Left lung (tissue), 10 donors: ENCODE results near the gene CRHBP. TPM values are rescaled to one million over a fixed set of nuclear protein-coding genes. Genes with fewer than 3 reads are reported as not detected.
"Not testable (repeated sequence)": the region's sequence is repeated elsewhere in the genome, so short reads cannot be mapped to it uniquely, and the experiment has no call there.

Source experiments
- ATAC-seq: fragments of 200-7000 bp; cut with Tn5 transposase; one replicate; pipeline ENCODE4 v1.9.1; 2020; ENCODE audit warnings: moderate library complexity
- DNase-seq, 4 donors: peaks; one replicate each; pipeline ENCODE4 v3.0.0-alpha.2; 2013 to 2020
- H3K27ac ChIP-seq, 2 donors: fragments of 200-600 bp; sonication (generic) in 1 of 2; one replicate each; pipeline versions ENCODE4 v1.5.0 to v1.8.0; 2020 to 2021
- H3K27me3 ChIP-seq, 2 donors: fragments of 200-600 bp; sonication (generic) in 1 of 2; one replicate each; pipeline versions ENCODE4 v1.5.0 to v1.8.0; 2020 to 2021
- H3K36me3 ChIP-seq, 2 donors: fragments of 200-600 bp; sonication (generic) in 1 of 2; one replicate each; pipeline versions ENCODE4 v1.5.0 to v1.8.0; 2020 to 2021
- H3K4me1 ChIP-seq, 2 donors: fragments of 200-600 bp; one replicate each; pipeline ENCODE4 v1.8.0; 2021
- H3K4me3 ChIP-seq, 2 donors: fragments of 200-600 bp; sonication (generic) in 1 of 2; one replicate each; pipeline versions ENCODE4 v1.5.0 to v1.8.0; 2020 to 2021; ENCODE audit warnings: mild to moderate bottlenecking in 1 of 2
- H3K9me3 ChIP-seq, 2 donors: fragments of 200-600 bp; sonication (generic) in 1 of 2; one replicate each; pipeline versions ENCODE4 v1.5.0 to v1.8.0; 2020 to 2021
- intact Hi-C, 2 donors: fragments of 100-400 bp; cut with DNase I; formaldehyde crosslinking; loops; one replicate each; pipeline versions ENCODE4 v1.11.2 to v1.14.2; 2022
- polyA plus RNA-seq, 6 donors: library from polyadenylated mRNA; unstranded; fragments of 120-200 nt; gene quantifications; one replicate each; pipeline ENCODE4 v1.2.1, GENCODE V29; 2013; ENCODE audit not compliant: insufficient read length in 6 of 6
- total RNA-seq, 2 donors: library from RNA; stranded (reverse); fragmentation: NEBNext Ultra II Directional; extraction: Animal tissue kit (Norgen Biotek cat#: 25700); gene quantifications; one replicate each; pipeline ENCODE4 v1.2.1, GENCODE V29; 2021
- TF ChIP-seq, protein P1 (sequence below), 2 donors: fragments of 200-600 bp; sonication (generic) in 1 of 2; IDR thresholded peaks; one replicate each; pipeline versions ENCODE4 v1.5.0 to v1.8.0; 2021; ENCODE audit warnings: antibody characterized with exemption in 2 of 2
- donor health status: DM: no; HTN: yes; CAD: no.
- donor health status: DM: no; HTN: no; CAD: no.

The CRHBP gene
- total and polyA plus RNA-seq, 8 donors = 0.22 to 0.72 (median 0.50) TPM; not detected in 2

DNA sequence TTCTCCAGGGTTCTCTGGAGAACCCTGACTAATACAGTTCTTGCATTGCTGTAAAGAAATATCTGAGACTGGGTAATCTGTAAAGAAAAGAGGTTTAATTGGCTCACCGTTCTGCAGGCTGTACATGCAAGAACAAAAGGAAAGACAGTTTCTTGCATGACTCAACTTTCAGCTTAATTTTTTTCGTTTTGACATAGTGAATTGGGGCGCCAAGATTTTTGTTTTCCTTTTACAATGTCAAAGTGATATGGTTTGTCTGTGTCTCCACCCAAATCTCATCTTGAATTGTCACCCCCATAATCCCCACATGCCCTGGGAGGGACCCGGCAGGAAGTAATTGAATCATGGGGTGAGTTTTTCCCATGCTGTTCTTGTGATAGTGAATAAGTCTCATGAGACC lies 11.8 kb upstream of the CRHBP start:
- intact Hi-C loops = no loop called here
- Histone ChIP-seq H3K27me3 (no peaks in the 10 kb centered on the region), H3K27ac (no peak overlapping the region), H3K36me3 (no peaks in the 10 kb centered on the region), H3K4me3 (no peak overlapping the region), H3K4me1 (no peaks in the 10 kb centered on the region), H3K9me3 (no peaks in the 10 kb centered on the region)
- ATAC-seq (no peak), DNase-seq (no peak)
- TF ChIP-seq, protein P1, sequence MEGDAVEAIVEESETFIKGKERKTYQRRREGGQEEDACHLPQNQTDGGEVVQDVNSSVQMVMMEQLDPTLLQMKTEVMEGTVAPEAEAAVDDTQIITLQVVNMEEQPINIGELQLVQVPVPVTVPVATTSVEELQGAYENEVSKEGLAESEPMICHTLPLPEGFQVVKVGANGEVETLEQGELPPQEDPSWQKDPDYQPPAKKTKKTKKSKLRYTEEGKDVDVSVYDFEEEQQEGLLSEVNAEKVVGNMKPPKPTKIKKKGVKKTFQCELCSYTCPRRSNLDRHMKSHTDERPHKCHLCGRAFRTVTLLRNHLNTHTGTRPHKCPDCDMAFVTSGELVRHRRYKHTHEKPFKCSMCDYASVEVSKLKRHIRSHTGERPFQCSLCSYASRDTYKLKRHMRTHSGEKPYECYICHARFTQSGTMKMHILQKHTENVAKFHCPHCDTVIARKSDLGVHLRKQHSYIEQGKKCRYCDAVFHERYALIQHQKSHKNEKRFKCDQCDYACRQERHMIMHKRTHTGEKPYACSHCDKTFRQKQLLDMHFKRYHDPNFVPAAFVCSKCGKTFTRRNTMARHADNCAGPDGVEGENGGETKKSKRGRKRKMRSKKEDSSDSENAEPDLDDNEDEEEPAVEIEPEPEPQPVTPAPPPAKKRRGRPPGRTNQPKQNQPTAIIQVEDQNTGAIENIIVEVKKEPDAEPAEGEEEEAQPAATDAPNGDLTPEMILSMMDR (IDR thresholded peaks at IDR 0.05) = no peak

GRCh38 chr5:76941442-76941841 lies 11.4 kb upstream of the CRHBP start:
- ATAC-seq (no peak), DNase-seq (no peak)
- H3K4me1 ChIP-seq = no peaks in the 10 kb centered on the region
- H3K27ac ChIP-seq = no peak overlapping the region
- H3K4me3 ChIP-seq = no peak overlapping the region
- TF ChIP-seq, protein P1 (IDR thresholded peaks at IDR 0.05) = no peak
- no peaks in the 10 kb centered on the region for H3K36me3 ChIP-seq
- intact Hi-C loops = no loop called here
- no peaks in the 10 kb centered on the region for H3K9me3 ChIP-seq
- H3K27me3 ChIP-seq = no peaks in the 10 kb centered on the region

- Histone ChIP-seq H3K27ac (no peak overlapping the region), H3K9me3 (no peaks in the 10 kb centered on the region), H3K4me1 (no peaks in the 10 kb centered on the region), H3K4me3 (no peak overlapping the region), H3K27me3 (no peaks in the 10 kb centered on the region), H3K36me3 (no peaks in the 10 kb centered on the region)
- TF ChIP-seq, protein P1 (IDR thresholded peaks at IDR 0.05) = no peak
- ATAC-seq (no peak), DNase-seq (no peak)
- intact Hi-C loops = no loop called here
These were observed 10.3 kb upstream of the CRHBP start for GRCh38 chr5:76942581-76942980.

GRCh38 chr5:76943006-76943405 lies 9.8 kb upstream of the CRHBP start:
- H3K27ac ChIP-seq = no peak overlapping the region
- H3K4me3 ChIP-seq = no peak overlapping the region
- H3K4me1 ChIP-seq = no peaks in the 10 kb centered on the region
- TF ChIP-seq, protein P1 (IDR thresholded peaks at IDR 0.05) = no peak
- no peaks in the 10 kb centered on the region for H3K27me3 ChIP-seq
- DNase-seq = no peak
- H3K36me3 ChIP-seq = no peaks in the 10 kb centered on the region
- no peaks in the 10 kb centered on the region for H3K9me3 ChIP-seq
- no peak for ATAC-seq
- intact Hi-C loops = no loop called here

- TF ChIP-seq, protein P1 (IDR thresholded peaks at IDR 0.05) = no peak
- no peaks in the 10 kb centered on the region for H3K27me3 ChIP-seq
- no peak overlapping the region for H3K4me3 ChIP-seq
- no peak for ATAC-seq
- H3K27ac ChIP-seq = no peak overlapping the region
- no peaks in the 10 kb centered on the region for H3K9me3 ChIP-seq
- DNase-seq = no peak
- intact Hi-C loops = no loop called here
- H3K4me1 ChIP-seq = no peaks in the 10 kb centered on the region
- H3K36me3 ChIP-seq = no peaks in the 10 kb centered on the region
These were observed 8.2 kb upstream of the CRHBP start for GRCh38 chr5:76944638-76945037.

DNA sequence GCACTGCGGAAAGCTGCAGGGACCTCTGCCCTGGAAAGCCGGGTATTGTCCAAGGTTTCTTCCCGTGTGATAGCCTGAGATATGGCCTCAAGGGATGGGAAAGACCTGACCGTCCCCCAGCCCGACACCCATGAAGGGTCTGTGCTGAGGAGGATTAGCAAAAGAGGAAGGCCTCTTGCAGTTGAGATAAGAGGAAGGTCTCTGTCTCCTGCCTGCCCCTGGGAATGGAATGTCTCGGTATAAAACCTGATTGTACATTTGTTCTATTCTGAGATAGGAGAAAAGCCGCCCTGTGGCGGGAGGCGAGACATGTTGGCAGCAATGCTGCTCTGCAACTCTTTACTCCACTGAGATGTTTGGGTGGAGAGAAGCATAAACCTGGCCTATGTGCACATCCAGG lies 7.6 kb upstream of the CRHBP start:
- DNase-seq, H3K4me3 ChIP-seq, H3K4me1 ChIP-seq, ATAC-seq, H3K27ac ChIP-seq, H3K9me3 ChIP-seq, H3K36me3 ChIP-seq, intact Hi-C loops, H3K27me3 ChIP-seq: not testable (repeated sequence)
